HFF-Myc (cell line): Measurements from ENCODE around the gene PTPRT.

Experiments used
- DNase-seq: peaks from one replicate; pipeline ENCODE4 v3.0.0-alpha.2; 2011; ENCODE audit warnings: low read depth; ENCODE audit errors: extremely low read depth
- H3K4me3 ChIP-seq: replicated peaks from 2 replicates; pipeline ENCODE4 v1.5.1; 2011; ENCODE audit warnings: low read depth, mild to moderate bottlenecking, control low read depth, low read length
- CTCF ChIP-seq: IDR thresholded peaks from 2 replicates; pipeline ENCODE4 v1.5.1; 2012; ENCODE audit warnings: mild to moderate bottlenecking, low read depth, low read length, control low read depth; ENCODE audit errors: missing control alignments

Gene PTPRT

DNA sequence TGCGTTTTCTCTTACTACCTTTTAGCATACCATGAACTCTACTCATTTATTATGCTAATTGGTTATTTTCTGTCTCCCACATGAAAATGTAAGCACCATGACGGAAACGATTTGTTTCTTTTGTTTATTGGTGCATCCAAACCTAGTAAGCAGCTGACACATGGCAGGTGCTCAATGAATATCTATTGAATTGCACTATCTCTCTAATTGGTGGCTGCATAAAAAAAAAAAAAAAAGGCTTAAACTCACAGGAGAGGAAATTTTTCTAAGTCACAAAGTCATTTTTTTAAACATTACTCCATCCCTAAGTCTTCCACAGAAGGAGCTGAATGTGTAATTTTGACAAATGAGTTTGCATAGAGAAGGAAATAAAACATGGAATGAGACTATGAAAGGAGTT is 608.4 kb downstream of the PTPRT start:
- no peak for TF ChIP-seq CTCF
- no peak overlapping the region for H3K4me3 ChIP-seq
- DNase-seq, result no peak

DNA sequence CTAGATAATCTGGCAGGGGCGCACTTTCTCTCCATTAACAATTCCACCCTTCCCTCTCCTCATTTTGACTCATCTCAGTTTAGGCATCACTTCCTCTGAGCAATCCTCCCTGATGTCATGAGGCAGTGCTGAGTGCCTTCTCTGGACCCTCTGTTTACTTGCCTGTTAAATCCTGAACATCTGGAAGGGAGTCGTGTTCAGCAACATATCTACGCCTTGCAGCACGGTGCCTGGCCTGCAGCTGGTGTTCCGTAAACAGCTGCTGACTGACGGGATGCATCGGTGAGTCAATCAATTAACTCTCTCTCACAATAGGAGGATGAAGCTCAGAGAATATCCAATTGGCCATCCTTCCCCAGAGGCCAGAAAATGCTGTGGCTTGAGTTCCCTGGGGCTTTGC is 613.5 kb downstream of the PTPRT start:
- H3K4me3 ChIP-seq, result no peak overlapping the region
- no peak for DNase-seq
- no peak for TF ChIP-seq CTCF

DNA sequence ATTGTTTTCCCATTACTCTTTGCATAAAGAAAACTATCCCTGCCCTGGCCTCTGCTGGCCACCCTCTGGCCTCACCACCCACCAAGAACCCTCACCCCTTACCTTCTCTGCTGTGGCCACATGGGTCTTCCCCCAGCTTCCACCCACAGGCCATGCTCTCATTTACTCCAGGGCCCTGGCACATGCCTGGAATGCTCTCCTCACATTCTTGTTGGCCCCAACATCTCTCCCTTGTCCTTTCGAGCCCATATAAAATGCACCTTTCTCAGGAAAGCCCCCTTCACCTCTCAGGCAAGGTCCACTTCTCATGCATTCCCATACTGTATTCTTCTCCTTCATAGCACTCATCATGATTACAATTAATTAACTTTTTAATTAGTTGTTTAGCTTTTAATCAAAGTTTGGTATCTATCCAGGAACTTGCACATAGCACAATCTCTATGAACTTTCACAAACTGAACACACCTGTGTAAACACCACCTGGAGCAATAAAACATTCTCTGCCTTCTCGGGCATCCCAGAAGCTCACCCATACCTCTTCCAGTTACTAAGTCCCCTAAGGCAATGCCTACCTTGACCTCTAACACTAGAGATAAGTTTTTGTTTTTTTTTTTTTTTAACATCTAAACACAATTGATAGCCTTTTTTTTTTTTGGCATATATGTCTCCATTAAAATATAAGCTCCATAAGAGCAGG is 617.2 kb downstream of the PTPRT start:
- no peak for TF ChIP-seq CTCF
- no peak for DNase-seq
- H3K4me3 ChIP-seq, result no peak overlapping the region

GRCh38 chr20:42567409-42567808 is 622.3 kb downstream of the PTPRT start:
- DNase-seq, result no peak
- TF ChIP-seq CTCF, result no peak
- no peak overlapping the region for H3K4me3 ChIP-seq

DNA sequence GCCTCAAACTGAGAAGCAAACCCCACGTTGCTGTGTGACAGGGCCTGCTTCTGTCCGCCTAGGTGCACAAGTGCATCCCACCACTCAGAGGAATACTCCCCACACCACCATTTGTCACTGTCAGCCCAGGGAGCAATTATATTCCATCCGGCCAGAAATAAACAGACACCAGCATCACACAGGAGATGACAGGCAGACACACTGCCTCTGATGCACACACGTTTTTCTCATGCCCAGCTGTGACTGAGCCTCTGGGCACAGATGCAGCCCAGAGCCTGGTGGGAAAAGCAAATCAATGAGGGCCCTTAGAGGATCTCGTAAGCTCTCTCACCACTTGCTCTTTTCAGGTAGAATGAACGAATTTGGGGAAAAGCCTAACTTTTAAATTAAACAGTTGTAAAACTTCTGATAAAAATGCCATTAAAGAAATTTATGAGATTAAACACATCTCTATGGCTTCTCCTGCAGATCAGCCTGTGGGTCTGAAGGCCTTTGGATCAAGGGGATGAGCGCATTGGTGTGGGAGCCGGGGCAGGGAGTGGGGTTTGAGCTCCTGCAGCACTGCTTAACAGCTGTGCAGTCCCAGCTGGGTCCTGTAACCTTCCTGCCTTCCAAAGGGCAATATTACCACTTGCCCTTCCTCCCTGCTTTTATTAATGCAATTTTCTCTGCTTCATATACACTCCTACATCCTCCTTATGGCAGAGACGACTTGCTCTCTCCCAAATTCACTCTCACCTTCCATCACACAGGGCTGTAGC is 624.3 kb downstream of the PTPRT start:
- no peak for DNase-seq
- H3K4me3 ChIP-seq, result no peak overlapping the region
- no peak for TF ChIP-seq CTCF

DNA sequence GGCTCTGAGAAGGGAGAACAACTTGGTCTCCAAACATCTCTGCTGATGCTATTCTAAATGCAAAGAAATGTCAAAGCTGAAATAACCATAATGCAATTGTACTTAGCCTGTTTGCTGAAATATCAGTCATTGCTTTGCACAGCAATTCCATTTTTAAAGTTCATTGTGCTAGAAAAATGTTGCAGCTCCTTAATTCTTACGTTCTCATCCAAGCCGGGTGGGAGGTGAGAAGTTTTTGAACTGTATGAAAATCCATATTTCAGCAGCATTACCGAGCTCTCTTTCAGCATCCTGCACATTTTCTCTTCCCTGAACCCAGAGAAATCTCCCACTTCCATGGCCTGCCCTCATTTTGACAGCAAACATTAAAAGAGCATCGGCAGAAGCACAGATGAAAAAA is 630.0 kb downstream of the PTPRT start:
- no peak for DNase-seq
- TF ChIP-seq CTCF, result no peak
- H3K4me3 ChIP-seq, result no peak overlapping the region

GRCh38 chr20:42556575-42556974 is 633.1 kb downstream of the PTPRT start:
- DNase-seq, result no peak
- H3K4me3 ChIP-seq, result no peak overlapping the region
- TF ChIP-seq CTCF, result no peak
